Stomach smooth muscle (tissue), 2 donors: Measurements from ENCODE around the gene TMEM266.

Experiments used
- H3K27ac ChIP-seq: one replicate; pipeline ENCODE4 v1.7.0; 2013; ENCODE audit warnings: mild to moderate bottlenecking, low read length, inconsistent platforms
- H3K27me3 ChIP-seq, 2 donors: one replicate each; pipeline ENCODE4 v1.7.0; 2013; ENCODE audit warnings: low read length in 2 of 2; ENCODE audit not compliant: insufficient read depth in 2 of 2, control insufficient read depth in 1 of 2
- H3K36me3 ChIP-seq, 2 donors: one replicate each; pipeline ENCODE4 v1.7.0; 2013; ENCODE audit warnings: low read length in 2 of 2; ENCODE audit not compliant: control insufficient read depth in 2 of 2, insufficient read depth in 2 of 2
- H3K4me1 ChIP-seq: one replicate; pipeline ENCODE4 v1.7.0; 2013; ENCODE audit warnings: low read length; ENCODE audit not compliant: control insufficient read depth, insufficient read depth
- H3K4me3 ChIP-seq, 2 donors: one replicate each; pipeline ENCODE4 v1.7.0; 2013; ENCODE audit warnings: low read length in 2 of 2
- H3K9ac ChIP-seq, 2 donors: one replicate each; pipeline ENCODE4 v1.7.0; 2013; ENCODE audit warnings: low read length in 2 of 2, mild to moderate bottlenecking in 1 of 2
- H3K9me3 ChIP-seq, 2 donors: one replicate each; pipeline ENCODE4 v1.7.0; 2013; ENCODE audit warnings: low read length in 2 of 2; ENCODE audit not compliant: control insufficient read depth in 2 of 2
- donor health status: healthy.
- donor health status: Pancreatic carcinoma.

The TMEM266 gene

GRCh38 chr15:76184650-76185035 lies 124.9 kb downstream of the TMEM266 start:
- Histone ChIP-seq H3K4me1 (no peaks in the 10 kb centered on the region), H3K27ac (no peak overlapping the region), H3K4me3 (no peak overlapping the region), H3K36me3 (no peaks in the 10 kb centered on the region), H3K27me3 (peaks cover 3 to 5% of the 10 kb centered on the region in 2 donors), H3K9ac (no peak overlapping the region), H3K9me3 (no peaks in the 10 kb centered on the region)

- H3K9ac ChIP-seq = no peak overlapping the region
- no peaks in the 10 kb centered on the region for H3K36me3 ChIP-seq
- H3K27ac ChIP-seq = no peak overlapping the region
- H3K27me3 ChIP-seq = peaks cover 5 to 11% of the 10 kb centered on the region in 2 donors
- H3K9me3 ChIP-seq = no peaks in the 10 kb centered on the region
- H3K4me3 ChIP-seq = no peak overlapping the region
- peaks cover 2% of the 10 kb centered on the region for H3K4me1 ChIP-seq
These were observed 125.9 kb downstream of the TMEM266 start for GRCh38 chr15:76185716-76186115.

GRCh38 chr15:76187163-76187562 lies 127.4 kb downstream of the TMEM266 start:
- Histone ChIP-seq H3K27me3 (peaks cover 11 to 12% of the 10 kb centered on the region in 2 donors), H3K9me3 (no peaks in the 10 kb centered on the region), H3K9ac (no peak overlapping the region), H3K27ac (no peak overlapping the region), H3K4me3 (no peak overlapping the region), H3K4me1 (peaks cover 8% of the 10 kb centered on the region), H3K36me3 (no peaks in the 10 kb centered on the region)

GRCh38 chr15:76189106-76189505 lies 129.3 kb downstream of the TMEM266 start:
- Histone ChIP-seq H3K27me3 (peaks cover 11 to 12% of the 10 kb centered on the region in 2 donors), H3K9ac (no peak overlapping the region), H3K9me3 (no peaks in the 10 kb centered on the region), H3K4me3 (no peak overlapping the region), H3K36me3 (no peaks in the 10 kb centered on the region), H3K4me1 (peaks cover 8% of the 10 kb centered on the region), H3K27ac (no peak overlapping the region)

- H3K4me3 ChIP-seq = no peak overlapping the region
- peaks cover 8% of the 10 kb centered on the region for H3K4me1 ChIP-seq
- no peaks in the 10 kb centered on the region for H3K9me3 ChIP-seq
- no peak overlapping the region for H3K9ac ChIP-seq
- no peak overlapping the region for H3K27ac ChIP-seq
- H3K27me3 ChIP-seq = peaks cover 11 to 12% of the 10 kb centered on the region in 2 donors
- no peaks in the 10 kb centered on the region for H3K36me3 ChIP-seq
These were observed 130.3 kb downstream of the TMEM266 start for GRCh38 chr15:76190070-76190564.

- Histone ChIP-seq H3K27ac (no peak overlapping the region), H3K9me3 (no peaks in the 10 kb centered on the region), H3K36me3 (no peaks in the 10 kb centered on the region), H3K4me3 (peak overlapping the region; percentile 54 to 60), H3K9ac (peak overlapping the region in 1 of 2 donors; percentile 29), H3K27me3 (peaks cover 11 to 12% of the 10 kb centered on the region in 2 donors), H3K4me1 (peaks cover 12% of the 10 kb centered on the region)
These were observed 131.2 kb downstream of the TMEM266 start for GRCh38 chr15:76190751-76191538.

- no peak overlapping the region for H3K9ac ChIP-seq
- peaks cover 10 to 12% of the 10 kb centered on the region in 2 donors for H3K27me3 ChIP-seq
These were observed 131.9 kb downstream of the TMEM266 start for GRCh38 chr15:76191539-76192244.

GRCh38 chr15:76192715-76193114 lies 132.9 kb downstream of the TMEM266 start:
- peaks cover 30% of the 10 kb centered on the region for H3K4me1 ChIP-seq
- no peaks in the 10 kb centered on the region for H3K36me3 ChIP-seq
- H3K9me3 ChIP-seq = no peaks in the 10 kb centered on the region
- no peak overlapping the region for H3K4me3 ChIP-seq
- H3K27ac ChIP-seq = no peak overlapping the region
- H3K9ac ChIP-seq = no peak overlapping the region
- H3K27me3 ChIP-seq = peaks cover 10 to 12% of the 10 kb centered on the region in 2 donors

More at GRCh38 chr15:76191539-76192244, 131.9 kb downstream of the TMEM266 start:
- peaks cover 20% of the 10 kb centered on the region for H3K4me1 ChIP-seq
- H3K4me3 ChIP-seq = no peak overlapping the region
- no peaks in the 10 kb centered on the region for H3K36me3 ChIP-seq
- no peak overlapping the region for H3K27ac ChIP-seq
- H3K9me3 ChIP-seq = no peaks in the 10 kb centered on the region

- Histone ChIP-seq H3K9ac (no peak overlapping the region), H3K27ac (no peak overlapping the region), H3K9me3 (no peaks in the 10 kb centered on the region), H3K27me3 (peaks cover 10 to 12% of the 10 kb centered on the region in 2 donors), H3K36me3 (no peaks in the 10 kb centered on the region), H3K4me3 (no peak overlapping the region), H3K4me1 (peaks cover 42% of the 10 kb centered on the region)
These were observed 134.1 kb downstream of the TMEM266 start for GRCh38 chr15:76193934-76194333.

GRCh38 chr15:76195506-76196268 lies 135.9 kb downstream of the TMEM266 start:
- H3K9ac ChIP-seq = no peak overlapping the region
- peaks cover 55% of the 10 kb centered on the region for H3K4me1 ChIP-seq
- peak overlapping the region; percentile 55 for H3K27ac ChIP-seq
- no peaks in the 10 kb centered on the region for H3K36me3 ChIP-seq
- H3K4me3 ChIP-seq = no peak overlapping the region
- no peaks in the 10 kb centered on the region for H3K9me3 ChIP-seq
- peaks cover 4 to 7% of the 10 kb centered on the region in 2 donors for H3K27me3 ChIP-seq
